Adipocyte (in vitro differentiated cells): ENCODE data around the gene CHD6.

Experiments used
- DNase-seq: peaks from one replicate; pipeline ENCODE4 v3.0.0-alpha.2; 2015; ENCODE audit warnings: low read depth
- H3K27me3 ChIP-seq: replicated peaks from 2 replicates; pipeline ENCODE4 v1.7.0; 2013; ENCODE audit warnings: mild to moderate bottlenecking, low read length, moderate library complexity; ENCODE audit not compliant: control insufficient read depth, insufficient read depth
- H3K36me3 ChIP-seq: 2 replicates; pipeline ENCODE4 v1.7.0; 2013; ENCODE audit warnings: low read length, mild to moderate bottlenecking, moderate library complexity; ENCODE audit not compliant: control insufficient read depth, insufficient read depth, severe bottlenecking
- H3K4me1 ChIP-seq: 2 replicates; pipeline ENCODE4 v1.7.0; 2013; ENCODE audit warnings: mild to moderate bottlenecking, low read length, moderate library complexity; ENCODE audit not compliant: control insufficient read depth, insufficient read depth
- H3K4me3 ChIP-seq: 2 replicates; pipeline ENCODE4 v1.7.0; 2013; ENCODE audit warnings: mild to moderate bottlenecking, low read length, moderate library complexity
- H3K9ac ChIP-seq: 2 replicates; pipeline ENCODE4 v1.7.0; 2013; ENCODE audit warnings: mild to moderate bottlenecking, low read length, moderate library complexity
- H3K9me3 ChIP-seq: 2 replicates; pipeline ENCODE4 v1.7.0; 2013; ENCODE audit warnings: mild to moderate bottlenecking, low read length, moderate library complexity; ENCODE audit not compliant: control insufficient read depth

Gene CHD6

DNA sequence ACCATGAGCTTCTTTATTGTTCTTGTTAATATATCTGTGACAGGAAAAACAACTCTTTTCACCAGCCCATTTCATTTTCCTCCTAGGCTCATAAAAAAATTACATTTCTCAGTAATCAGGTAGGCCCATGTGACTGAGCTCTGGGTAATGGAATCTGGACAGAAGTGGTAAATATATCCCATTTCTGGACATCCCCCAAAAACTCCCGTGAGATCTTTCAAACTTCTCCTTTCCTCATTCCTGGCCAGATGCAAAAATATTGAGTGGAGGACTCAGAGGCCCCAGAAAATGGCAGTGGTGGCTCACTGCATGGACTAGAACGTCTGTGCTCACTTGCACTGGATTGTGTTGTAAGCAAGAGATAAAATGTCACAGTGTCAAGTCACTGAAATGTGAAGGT is 3.8 kb upstream of the CHD6 start:
- H3K36me3 ChIP-seq, result no peaks in the 10 kb centered on the region
- DNase-seq, result no peak
- H3K4me1 ChIP-seq, result peaks cover 17% of the 10 kb centered on the region
- no peaks in the 10 kb centered on the region for H3K9me3 ChIP-seq
- H3K4me3 ChIP-seq, result no peak overlapping the region
- no peaks in the 10 kb centered on the region for H3K27me3 ChIP-seq
- H3K9ac ChIP-seq, result no peak overlapping the region

DNA sequence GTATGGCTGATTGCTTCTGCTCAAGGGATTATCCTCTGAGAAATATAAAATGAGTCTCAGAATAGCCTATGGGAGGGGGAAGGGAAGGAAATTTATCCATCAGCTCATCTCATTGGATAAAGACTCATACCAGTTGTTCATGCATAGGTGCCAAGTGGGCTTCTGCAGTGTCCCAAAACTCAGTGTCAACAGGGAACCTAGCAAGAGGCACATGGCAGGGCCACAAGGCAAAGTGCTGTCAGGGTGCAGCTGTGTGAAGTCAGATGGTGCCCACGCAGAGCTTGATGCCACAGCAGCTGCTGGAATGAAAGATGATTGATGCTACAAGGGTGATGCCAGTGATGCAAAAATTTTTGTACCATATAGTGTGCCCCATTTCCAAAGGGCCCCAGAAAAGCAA is 3.2 kb upstream of the CHD6 start:
- no peak overlapping the region for H3K4me3 ChIP-seq
- DNase-seq, result no peak
- no peaks in the 10 kb centered on the region for H3K27me3 ChIP-seq
- no peaks in the 10 kb centered on the region for H3K9me3 ChIP-seq
- H3K36me3 ChIP-seq, result no peaks in the 10 kb centered on the region
- peaks cover 22% of the 10 kb centered on the region for H3K4me1 ChIP-seq
- H3K9ac ChIP-seq, result no peak overlapping the region

DNA sequence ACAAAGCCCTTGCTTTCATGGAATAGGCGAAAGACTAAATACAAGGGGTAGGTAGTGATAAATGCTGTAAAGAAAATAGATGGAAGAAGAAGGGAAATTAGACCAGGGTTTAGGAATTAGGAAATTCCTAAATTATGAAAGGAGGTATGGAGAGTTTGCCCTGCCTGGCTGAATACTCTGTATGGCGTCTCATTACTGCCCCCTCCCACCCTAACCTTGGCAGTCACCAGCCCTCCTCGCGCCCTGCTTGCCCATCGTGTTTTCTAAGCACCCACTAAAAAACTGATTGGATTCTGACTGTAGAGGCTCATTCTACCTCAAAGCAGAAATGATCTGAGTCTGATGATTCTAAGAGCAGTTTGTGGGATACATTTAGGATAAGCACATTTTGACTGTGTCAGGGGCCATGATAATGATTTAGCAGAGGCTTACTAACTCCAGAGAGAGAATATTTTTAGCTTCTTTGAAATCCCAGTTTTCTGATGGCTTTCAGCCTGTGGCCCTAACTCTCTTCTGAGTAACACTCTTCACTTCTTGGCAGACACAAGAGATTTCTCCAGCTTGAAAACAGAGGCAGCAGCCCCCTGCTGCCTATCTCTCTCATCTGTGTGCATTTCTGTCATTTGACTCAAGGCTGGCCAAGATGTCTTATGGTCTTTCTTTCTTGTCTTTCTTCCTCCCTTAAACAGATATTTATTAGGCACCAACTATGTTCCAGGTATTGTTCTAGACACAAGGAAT is 1.4 kb upstream of the CHD6 start:
- Histone ChIP-seq H3K36me3 (no peaks in the 10 kb centered on the region), H3K27me3 (no peaks in the 10 kb centered on the region), H3K9ac (peak overlapping the region; percentile 70), H3K4me1 (peaks cover 41% of the 10 kb centered on the region), H3K9me3 (no peaks in the 10 kb centered on the region), H3K4me3 (peak overlapping the region; percentile 77)
- DNase-seq, result peak; percentile 19

GRCh38 chr20:41618807-41619311 is 682 bp upstream of the CHD6 start:
- Histone ChIP-seq H3K4me1 (peaks cover 44% of the 10 kb centered on the region), H3K4me3 (peak overlapping the region; percentile 77), H3K27me3 (no peaks in the 10 kb centered on the region), H3K36me3 (no peaks in the 10 kb centered on the region), H3K9me3 (no peaks in the 10 kb centered on the region), H3K9ac (peak overlapping the region; percentile 70)
- peak; percentile 42 for DNase-seq

- no peaks in the 10 kb centered on the region for H3K36me3 ChIP-seq
- no peaks in the 10 kb centered on the region for H3K9me3 ChIP-seq
- peak overlapping the region; percentile 91 for H3K4me3 ChIP-seq
- peak; percentile 69 for DNase-seq
- H3K9ac ChIP-seq, result peak overlapping the region; percentile 84
- H3K27me3 ChIP-seq, result no peaks in the 10 kb centered on the region
- peaks cover 44% of the 10 kb centered on the region for H3K4me1 ChIP-seq
These were observed 897 bp downstream of the CHD6 start for GRCh38 chr20:41617059-41617901.

- Histone ChIP-seq H3K4me3 (peak overlapping the region; percentile 91), H3K36me3 (no peaks in the 10 kb centered on the region), H3K9ac (no peak overlapping the region), H3K9me3 (no peaks in the 10 kb centered on the region), H3K4me1 (peaks cover 44% of the 10 kb centered on the region), H3K27me3 (no peaks in the 10 kb centered on the region)
- peak; percentile 78 for DNase-seq
These were observed 1.9 kb downstream of the CHD6 start for GRCh38 chr20:41616228-41616627.

GRCh38 chr20:41615676-41616075 is 2.5 kb downstream of the CHD6 start:
- no peak overlapping the region for H3K4me3 ChIP-seq
- no peak for DNase-seq
- no peaks in the 10 kb centered on the region for H3K27me3 ChIP-seq

GRCh38 chr20:41615110-41615509 is 3.1 kb downstream of the CHD6 start:
- no peaks in the 10 kb centered on the region for H3K36me3 ChIP-seq
- peaks cover 44% of the 10 kb centered on the region for H3K4me1 ChIP-seq
- H3K4me3 ChIP-seq, result peak overlapping the region; percentile 26
- no peaks in the 10 kb centered on the region for H3K27me3 ChIP-seq
- DNase-seq, result no peak
- H3K9ac ChIP-seq, result no peak overlapping the region
- no peaks in the 10 kb centered on the region for H3K9me3 ChIP-seq

More at GRCh38 chr20:41615676-41616075, 2.5 kb downstream of the CHD6 start:
- no peak overlapping the region for H3K9ac ChIP-seq
- H3K9me3 ChIP-seq, result no peaks in the 10 kb centered on the region
- H3K36me3 ChIP-seq, result no peaks in the 10 kb centered on the region
- H3K4me1 ChIP-seq, result peaks cover 44% of the 10 kb centered on the region

- peaks cover 30% of the 10 kb centered on the region for H3K4me1 ChIP-seq
- DNase-seq, result no peak
- no peaks in the 10 kb centered on the region for H3K27me3 ChIP-seq
- H3K36me3 ChIP-seq, result no peaks in the 10 kb centered on the region
- H3K9me3 ChIP-seq, result no peaks in the 10 kb centered on the region
- H3K9ac ChIP-seq, result no peak overlapping the region
- no peak overlapping the region for H3K4me3 ChIP-seq
These were observed 4.9 kb downstream of the CHD6 start for GRCh38 chr20:41613321-41613720.

DNA sequence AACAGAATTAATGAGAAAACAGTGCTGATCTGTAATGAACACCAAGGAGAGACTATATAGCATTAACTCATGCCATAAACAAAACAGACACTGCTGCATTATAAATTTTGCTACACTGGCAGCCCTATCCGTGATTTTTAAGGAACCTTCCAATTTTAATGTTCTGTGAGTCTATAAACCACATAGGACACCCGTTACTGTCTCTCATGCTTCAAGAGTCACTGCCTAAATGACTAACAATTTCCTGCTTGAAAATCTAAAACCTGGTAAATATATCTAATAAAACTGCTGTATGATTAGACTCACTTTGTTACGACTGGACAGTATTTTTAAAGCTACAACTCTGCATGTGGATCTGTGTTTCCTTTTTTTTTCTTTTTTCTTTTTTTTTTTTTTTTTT is 8.7 kb downstream of the CHD6 start:
- Histone ChIP-seq H3K4me3 (no peak overlapping the region), H3K9me3 (no peaks in the 10 kb centered on the region), H3K27me3 (no peaks in the 10 kb centered on the region), H3K4me1 (peaks cover 2% of the 10 kb centered on the region), H3K9ac (no peak overlapping the region), H3K36me3 (no peaks in the 10 kb centered on the region)
- no peak for DNase-seq

GRCh38 chr20:41608606-41609005 is 9.6 kb downstream of the CHD6 start:
- Histone ChIP-seq H3K9ac (no peak overlapping the region), H3K36me3 (no peaks in the 10 kb centered on the region), H3K27me3 (no peaks in the 10 kb centered on the region), H3K4me1 (no peaks in the 10 kb centered on the region), H3K4me3 (no peak overlapping the region), H3K9me3 (no peaks in the 10 kb centered on the region)
- no peak for DNase-seq
